HCT116 (cell line): Measurements from ENCODE around the gene ACTL9. TPM values are rescaled to one million over a fixed set of nuclear protein-coding genes. Genes with fewer than 3 reads are reported as not detected.
A peak's percentile ranks its signal among the peaks of the same experiment; 100 is the strongest.

Experiments used
- ATAC-seq: fragments of 200-7000 bp; cut with Tn5 transposase; 2 replicates; pipeline ENCODE4 v1.9.1; 2020; ENCODE audit warnings: mild to moderate bottlenecking, moderate library complexity
- BruUV-seq: library from RNA; stranded (reverse); fragments of 400-500 nt; replicated peaks from 2 replicates; lab custom pipeline; 2021; lab: Mats Ljungman, UMichigan
- CTCF ChIA-PET: fragments of 300-600 bp; sonication (Branson Sonifier 250); formaldehyde crosslinking; loops from one replicate; lab custom pipeline; 2021; ENCODE audit warnings: antibody characterized with exemption; lab: Charles Lee
- POLR2A ChIA-PET: fragments of 300-600, 350-600 bp; sonication (Branson Sonifier 250); formaldehyde crosslinking; loops from one replicate; lab custom pipeline; 2021; ENCODE audit warnings: antibody characterized with exemption; lab: Charles Lee
- RAD21 ChIA-PET, 2 experiments: fragments of 300-600 bp; sonication (Branson Sonifier 250); formaldehyde crosslinking; loops; one replicate each; lab custom pipeline; 2023; ENCODE audit warnings: low total read pairs in 2 of 2; ENCODE audit not compliant: uncharacterized antibody in 2 of 2, unreplicated experiment in 2 of 2, low non-redundant PET in 1 of 2; lab: Charles Lee
- DNase-seq: peaks from one replicate; pipeline ENCODE4 v3.0.0-alpha.2; 2010; ENCODE audit warnings: low read depth, low spot score
- H2AFZ ChIP-seq: fragments of 200-600 bp; shearing (Covaris generic), sonication (generic); 2 replicates; pipeline ENCODE4 v1.6.1; 2017; ENCODE audit warnings: low read depth, mixed run types, mixed read lengths, antibody characterized with exemption, low read length; ENCODE audit not compliant: poor library complexity, severe bottlenecking
- H3K27ac ChIP-seq: 2 replicates; pipeline ENCODE4 v1.5.1; 2012; ENCODE audit warnings: low read depth, low read length
- H3K27me3 ChIP-seq: fragments of 200-600 bp; sonication (generic); 2 replicates; pipeline ENCODE4 v1.6.1; 2016; ENCODE audit warnings: mixed run types, low read length, mixed read lengths; ENCODE audit not compliant: insufficient read depth
- H3K36me3 ChIP-seq, 2 experiments: fragments of 200-500 bp in 1 of 2; fragments of 200-600 bp in 1 of 2; sonication (Bioruptor generic) in 1 of 2; sonication (generic) in 1 of 2; 2 replicates each; pipeline versions ENCODE4 v1.5.1 to v1.6.1; 2014 to 2016; ENCODE audit warnings: low read length in 2 of 2, inconsistent platforms in 1 of 2, mixed read lengths in 1 of 2, mixed run types in 1 of 2; ENCODE audit not compliant: insufficient read depth in 2 of 2, control insufficient read depth in 1 of 2
- H3K4me1 ChIP-seq, 2 experiments: fragments of 200-600 bp in 1 of 2; sonication (generic) in 1 of 2; 2 replicates each; pipeline versions ENCODE4 v1.5.1 to v1.6.1; 2012 to 2017; ENCODE audit warnings: low read length in 2 of 2, inconsistent platforms in 1 of 2, mild to moderate bottlenecking in 1 of 2, mixed read lengths in 1 of 2, mixed run types in 1 of 2, moderate library complexity in 1 of 2; ENCODE audit not compliant: insufficient read depth in 2 of 2, control insufficient read depth in 1 of 2
- H3K4me2 ChIP-seq: fragments of 200-600 bp; sonication (generic); 2 replicates; pipeline ENCODE4 v1.6.1; 2017; ENCODE audit warnings: mixed run types, low read length, mixed read lengths
- H3K4me3 ChIP-seq, 2 experiments: fragments of 200-600 bp in 1 of 2; sonication (generic) in 1 of 2; replicated peaks in 1 of 2; 2 replicates each; pipeline ENCODE4 v1.5.1; 2011 to 2016; ENCODE audit warnings: low read length in 2 of 2, control low read depth in 1 of 2, low read depth in 1 of 2, mild to moderate bottlenecking in 1 of 2, mixed read lengths in 1 of 2, mixed run types in 1 of 2
- H3K79me2 ChIP-seq: fragments of 200-600 bp; sonication (generic); 2 replicates; pipeline ENCODE4 v1.6.1; 2017; ENCODE audit warnings: mild to moderate bottlenecking, mixed run types, low read length, moderate library complexity, mixed read lengths; ENCODE audit not compliant: insufficient read depth
- H3K9ac ChIP-seq: fragments of 200-600 bp; sonication (generic); 2 replicates; pipeline ENCODE4 v1.6.1; 2016; ENCODE audit warnings: low read length, mixed read lengths
- H3K9me2 ChIP-seq: fragments of 200-600 bp; sonication (generic), shearing (Covaris generic); 2 replicates; pipeline ENCODE4 v1.6.1; 2017; ENCODE audit warnings: mixed run types, mild to moderate bottlenecking, moderate library complexity; ENCODE audit not compliant: insufficient read depth
- H3K9me3 ChIP-seq, 2 experiments: fragments of 200-500 bp in 1 of 2; fragments of 200-600 bp in 1 of 2; sonication (Bioruptor generic) in 1 of 2; sonication (generic) in 1 of 2; 2 replicates each; pipeline ENCODE4 v1.6.1; 2014 to 2017; ENCODE audit warnings: low read length in 2 of 2, mixed read lengths in 2 of 2, inconsistent platforms in 1 of 2, low read depth in 1 of 2, mild to moderate bottlenecking in 1 of 2, mixed run types in 1 of 2, moderate library complexity in 1 of 2; ENCODE audit not compliant: control insufficient read depth in 1 of 2, insufficient read depth in 1 of 2
- H4K20me1 ChIP-seq: fragments of 200-600 bp; sonication (generic), shearing (Covaris generic); 2 replicates; pipeline ENCODE4 v1.6.1; 2017; ENCODE audit warnings: mixed run types, mild to moderate bottlenecking, moderate library complexity; ENCODE audit not compliant: insufficient read depth
- ATF3 ChIP-seq: IDR thresholded peaks from 2 replicates; pipeline ENCODE4 v1.6.1; 2012
- CBX3 ChIP-seq: IDR thresholded peaks from 2 replicates; pipeline ENCODE4 v1.6.1; 2012; ENCODE audit warnings: low read depth
- CEBPB ChIP-seq: IDR thresholded peaks from 2 replicates; pipeline ENCODE4 v1.6.1; 2012; ENCODE audit warnings: low read depth
- EGR1 ChIP-seq: IDR thresholded peaks from 2 replicates; pipeline ENCODE4 v1.6.1; 2012; ENCODE audit warnings: low read depth
- EZH2 ChIP-seq: fragments of 200-600 bp; sonication (generic); IDR thresholded peaks from 2 replicates; pipeline ENCODE4 v1.6.1; 2017; ENCODE audit warnings: antibody characterized with exemption, mixed run types
- EZH2phosphoT487 ChIP-seq: fragments of 200-600 bp; IDR thresholded peaks from 2 replicates; pipeline ENCODE4 v1.6.1; 2018; ENCODE audit warnings: antibody characterized with exemption, borderline replicate concordance
- FOSL1 ChIP-seq: IDR thresholded peaks from 2 replicates; pipeline ENCODE4 v1.6.1; 2012; ENCODE audit warnings: low read depth
- JUND ChIP-seq: IDR thresholded peaks from 2 replicates; pipeline ENCODE4 v1.6.1; 2012
- MAX ChIP-seq: IDR thresholded peaks from 2 replicates; pipeline ENCODE4 v1.6.1; 2012
- POLR2A ChIP-seq: IDR thresholded peaks from 2 replicates; pipeline ENCODE4 v1.7.0; 2011; ENCODE audit warnings: borderline replicate concordance; ENCODE audit not compliant: insufficient read depth, insufficient read length; ENCODE audit errors: extremely low read depth
- RAD21 ChIP-seq: IDR thresholded peaks from 2 replicates; pipeline ENCODE4 v1.6.1; 2012; ENCODE audit warnings: low read depth, mild to moderate bottlenecking
- REST ChIP-seq: IDR thresholded peaks from 2 replicates; pipeline ENCODE4 v1.6.1; 2012; ENCODE audit warnings: low read depth
- YY1 ChIP-seq: IDR thresholded peaks from 2 replicates; pipeline ENCODE4 v1.6.1; 2011; ENCODE audit warnings: low read length, low read depth, moderate library complexity, mild to moderate bottlenecking; ENCODE audit not compliant: insufficient replicate concordance; ENCODE audit errors: extremely low read depth
- ZFX ChIP-seq: fragments of 450-650 bp; IDR thresholded peaks from 2 replicates; pipeline ENCODE4 v1.6.1; 2017
- ZNF274 ChIP-seq: fragments of 200-500 bp; sonication (Bioruptor generic); IDR thresholded peaks from 2 replicates; pipeline ENCODE4 v1.6.1; 2014; ENCODE audit warnings: mild to moderate bottlenecking, low read depth, low read length, inconsistent platforms
- intact Hi-C: fragments of 100-400 bp; cut with micrococcal nuclease; formaldehyde crosslinking; loops from 2 replicates; pipeline ENCODE4 v1.10.0; 2022
- total RNA-seq: library from RNA; stranded (reverse); gene quantifications from one replicate; pipeline ENCODE4 v1.2.1, GENCODE V29; 2021; ENCODE audit not compliant: unreplicated experiment
- TF ChIP-seq, protein P1 (sequence below), 3 experiments: fragments of 200-600 bp in 1 of 3; sonication (generic) in 1 of 3; IDR thresholded peaks in 2 of 3; conservative IDR thresholded peaks in 1 of 3; 2 replicates each; pipeline ENCODE4 v1.5.1; 2012 to 2017; ENCODE audit warnings: low read depth in 2 of 3, low read length in 2 of 3, antibody characterized with exemption in 1 of 3, borderline replicate concordance in 1 of 3, control low read depth in 1 of 3, mild to moderate bottlenecking in 1 of 3, mixed read lengths in 1 of 3, mixed run types in 1 of 3, moderate library complexity in 1 of 3; ENCODE audit not compliant: insufficient read depth in 1 of 3
- TF ChIP-seq, protein P2 (sequence below): IDR thresholded peaks from 2 replicates; pipeline ENCODE4 v1.6.1; 2011; ENCODE audit warnings: mild to moderate bottlenecking, low read length, moderate library complexity; ENCODE audit not compliant: insufficient replicate concordance; ENCODE audit errors: extremely low read depth

The ACTL9 gene
- total RNA-seq, 1 experiment from 2014 or later, result not detected

GRCh38 chr19:8654591-8655339 is 43.8 kb downstream of the ACTL9 start:
- Histone ChIP-seq H3K4me1 (peaks cover 0 to 7% of the 10 kb centered on the region in 2 experiments; a peak in 1 of 4 replicates), H3K9me3 (no peaks in the 10 kb centered on the region), H3K4me2 (peak overlapping the region; percentile 74), H3K9ac (no peak overlapping the region), H3K79me2 (no peaks in the 10 kb centered on the region), H3K27ac (no peak overlapping the region), H3K9me2 (no peaks in the 10 kb centered on the region), H3K4me3 (peak overlapping the region; percentile 15 to 38; a peak in 3 of 4 replicates), H3K27me3 (no peaks in the 10 kb centered on the region), H4K20me1 (no peaks in the 10 kb centered on the region), H2AFZ (peak overlapping the region; percentile 64), H3K36me3 (no peaks in the 10 kb centered on the region)
- DNase-seq (peak; percentile 48), ATAC-seq (peak; percentile 89)
- peak; percentile 87 for TF ChIP-seq RAD21
- no peak for TF ChIP-seq CEBPB
- no peak for TF ChIP-seq ZFX
- TF ChIP-seq EZH2phosphoT487, result no peak
- TF ChIP-seq EGR1, result no peak
- no peak for TF ChIP-seq REST
- TF ChIP-seq JUND, result no peak
- no peak for TF ChIP-seq FOSL1
- TF ChIP-seq, protein P1, sequence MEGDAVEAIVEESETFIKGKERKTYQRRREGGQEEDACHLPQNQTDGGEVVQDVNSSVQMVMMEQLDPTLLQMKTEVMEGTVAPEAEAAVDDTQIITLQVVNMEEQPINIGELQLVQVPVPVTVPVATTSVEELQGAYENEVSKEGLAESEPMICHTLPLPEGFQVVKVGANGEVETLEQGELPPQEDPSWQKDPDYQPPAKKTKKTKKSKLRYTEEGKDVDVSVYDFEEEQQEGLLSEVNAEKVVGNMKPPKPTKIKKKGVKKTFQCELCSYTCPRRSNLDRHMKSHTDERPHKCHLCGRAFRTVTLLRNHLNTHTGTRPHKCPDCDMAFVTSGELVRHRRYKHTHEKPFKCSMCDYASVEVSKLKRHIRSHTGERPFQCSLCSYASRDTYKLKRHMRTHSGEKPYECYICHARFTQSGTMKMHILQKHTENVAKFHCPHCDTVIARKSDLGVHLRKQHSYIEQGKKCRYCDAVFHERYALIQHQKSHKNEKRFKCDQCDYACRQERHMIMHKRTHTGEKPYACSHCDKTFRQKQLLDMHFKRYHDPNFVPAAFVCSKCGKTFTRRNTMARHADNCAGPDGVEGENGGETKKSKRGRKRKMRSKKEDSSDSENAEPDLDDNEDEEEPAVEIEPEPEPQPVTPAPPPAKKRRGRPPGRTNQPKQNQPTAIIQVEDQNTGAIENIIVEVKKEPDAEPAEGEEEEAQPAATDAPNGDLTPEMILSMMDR (IDR thresholded peaks at IDR 0.05 in 2 of 3, conservative IDR thresholded peaks at IDR 0.05 in 1 of 3; ENCODE audit: borderline replicate concordance in 1 of 3, insufficient read depth in 1 of 3, low read depth in 2 of 3, low read length in 2 of 3), result peak; percentile 75 to 91 (median 78); a peak in 5 of 6 replicates
- no peak for TF ChIP-seq ATF3
- TF ChIP-seq, protein P2, sequence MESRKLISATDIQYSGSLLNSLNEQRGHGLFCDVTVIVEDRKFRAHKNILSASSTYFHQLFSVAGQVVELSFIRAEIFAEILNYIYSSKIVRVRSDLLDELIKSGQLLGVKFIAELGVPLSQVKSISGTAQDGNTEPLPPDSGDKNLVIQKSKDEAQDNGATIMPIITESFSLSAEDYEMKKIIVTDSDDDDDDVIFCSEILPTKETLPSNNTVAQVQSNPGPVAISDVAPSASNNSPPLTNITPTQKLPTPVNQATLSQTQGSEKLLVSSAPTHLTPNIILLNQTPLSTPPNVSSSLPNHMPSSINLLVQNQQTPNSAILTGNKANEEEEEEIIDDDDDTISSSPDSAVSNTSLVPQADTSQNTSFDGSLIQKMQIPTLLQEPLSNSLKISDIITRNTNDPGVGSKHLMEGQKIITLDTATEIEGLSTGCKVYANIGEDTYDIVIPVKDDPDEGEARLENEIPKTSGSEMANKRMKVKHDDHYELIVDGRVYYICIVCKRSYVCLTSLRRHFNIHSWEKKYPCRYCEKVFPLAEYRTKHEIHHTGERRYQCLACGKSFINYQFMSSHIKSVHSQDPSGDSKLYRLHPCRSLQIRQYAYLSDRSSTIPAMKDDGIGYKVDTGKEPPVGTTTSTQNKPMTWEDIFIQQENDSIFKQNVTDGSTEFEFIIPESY, result no peak
- TF ChIP-seq CBX3, result no peak
- TF ChIP-seq MAX, result no peak
- TF ChIP-seq POLR2A, result no peak
- TF ChIP-seq EZH2, result no peak
- no peak for TF ChIP-seq ZNF274
- TF ChIP-seq YY1, result peak; percentile 19
- ChIA-PET POLR2A (interaction anchor here (1.0 to 1.6 kb wide), 2 partner anchors 10 to 363 kb away, joined by 3 read pairs; no protein-coding TSS in a partner anchor), RAD21 (interaction anchor here (0.6 to 1.8 kb wide), 3 partner anchors 14 to 553 kb away, joined by 3 to 4 read pairs (median 3); no protein-coding TSS in a partner anchor), CTCF (interaction anchor here (1.3 to 3.5 kb wide), 8 partner anchors 10 to 426 kb away, joined by 3 to 29 read pairs (median 4); partner anchors contain the start of genes ACTL9 and NFILZ)
- intact Hi-C loops, result loop anchor here (1.0 kb wide), 2 partner anchors 40 to 425 kb away; no protein-coding TSS in a partner anchor
- BruUV-seq, result no TSS peak
